Measurements from ENCODE around the gene CTDSPL.
A peak's percentile ranks its signal among the peaks of the same experiment; 100 is the strongest.
"Not testable (repeated sequence)": the region's sequence is repeated elsewhere in the genome, so short reads cannot be mapped to it uniquely, and the experiment has no call there.

Gene CTDSPL

GRCh38 chr3:37861620-37862041 is at the start of gene CTDSPL:
Gene CTDSPL, plus strand, starts transcription at chr3:37861880. Its CDS starts 320 bp downstream, at chr3:37862200.
- FAIRE-seq = no peak
- peak; percentile 85 for DNase-seq (ENCODE audit: low spot score)

- DNase-seq (ENCODE audit: low spot score) (no peak), FAIRE-seq (no peak)
These were observed 49.2 kb upstream of the CTDSPL start for GRCh38 chr3:37812499-37812896.

GRCh38 chr3:37813403-37813802 is 48.3 kb upstream of the CTDSPL start:
- FAIRE-seq (no peak), DNase-seq (ENCODE audit: low spot score) (no peak)

- FAIRE-seq (no peak), DNase-seq (ENCODE audit: low spot score) (peak; percentile 19)
These were observed 47.1 kb upstream of the CTDSPL start for GRCh38 chr3:37814547-37814946.

- not testable (repeated sequence) for DNase-seq (ENCODE audit: low spot score); FAIRE-seq
These were observed 46.5 kb upstream of the CTDSPL start for GRCh38 chr3:37815156-37815555.

- DNase-seq (ENCODE audit: low spot score) (no peak), FAIRE-seq (no peak)
These were observed 45.4 kb upstream of the CTDSPL start for GRCh38 chr3:37816271-37816670.

GRCh38 chr3:37819591-37819990 is 42.1 kb upstream of the CTDSPL start:
- DNase-seq (ENCODE audit: low spot score) = no peak
- no peak for FAIRE-seq

GRCh38 chr3:37820286-37820685 is 41.4 kb upstream of the CTDSPL start:
- DNase-seq (ENCODE audit: low spot score) (no peak), FAIRE-seq (no peak)

- no peak for FAIRE-seq
These were observed 38.5 kb upstream of the CTDSPL start for GRCh38 chr3:37823189-37823588.

GRCh38 chr3:37824090-37824953 is 37.4 kb upstream of the CTDSPL start:
- FAIRE-seq = no peak
- no peak for DNase-seq (ENCODE audit: low spot score)

More at GRCh38 chr3:37823189-37823588, 38.5 kb upstream of the CTDSPL start:
- DNase-seq (ENCODE audit: low spot score) = no peak

GRCh38 chr3:37824954-37825328 is 36.7 kb upstream of the CTDSPL start:
- FAIRE-seq = no peak
- DNase-seq (ENCODE audit: low spot score) = no peak

- FAIRE-seq (no peak), DNase-seq (ENCODE audit: low spot score) (no peak)
These were observed 35.8 kb upstream of the CTDSPL start for GRCh38 chr3:37825744-37826400.

GRCh38 chr3:37826502-37826901 is 35.2 kb upstream of the CTDSPL start:
- no peak for FAIRE-seq
- DNase-seq (ENCODE audit: low spot score) = no peak

GRCh38 chr3:37826933-37827332 is 34.7 kb upstream of the CTDSPL start:
- DNase-seq (ENCODE audit: low spot score) (no peak), FAIRE-seq (no peak)

- FAIRE-seq = no peak
- no peak for DNase-seq (ENCODE audit: low spot score)
These were observed 29.2 kb upstream of the CTDSPL start for GRCh38 chr3:37832480-37832879.

GRCh38 chr3:37833302-37834186 is 28.1 kb upstream of the CTDSPL start:
- FAIRE-seq (no peak), DNase-seq (ENCODE audit: low spot score) (peak; percentile 18)

GRCh38 chr3:37836589-37836988 is 25.1 kb upstream of the CTDSPL start:
- FAIRE-seq (no peak), DNase-seq (ENCODE audit: low spot score) (no peak)

- FAIRE-seq (no peak), DNase-seq (ENCODE audit: low spot score) (no peak)
These were observed 14.0 kb upstream of the CTDSPL start for GRCh38 chr3:37847689-37848088.

GRCh38 chr3:37849146-37849923 is 12.3 kb upstream of the CTDSPL start:
- DNase-seq (ENCODE audit: low spot score) (no peak), FAIRE-seq (no peak)

- DNase-seq (ENCODE audit: low spot score) = no peak
These were observed 9.6 kb upstream of the CTDSPL start for GRCh38 chr3:37852097-37852496.

GRCh38 chr3:37852771-37853170 is 8.9 kb upstream of the CTDSPL start:
- FAIRE-seq (no peak), DNase-seq (ENCODE audit: low spot score) (no peak)

More at GRCh38 chr3:37852097-37852496, 9.6 kb upstream of the CTDSPL start:
- no peak for FAIRE-seq

Measured in urothelium cell line (cell line).